Anterior cingulate cortex (tissue), 58 donors: ENCODE results near the gene IL22RA1.

Source experiments
- DNase-seq, 58 donors: peaks; one replicate each; lab custom pipeline; 2025; lab: John Stamatoyannopoulos, UW

Gene IL22RA1

DNA sequence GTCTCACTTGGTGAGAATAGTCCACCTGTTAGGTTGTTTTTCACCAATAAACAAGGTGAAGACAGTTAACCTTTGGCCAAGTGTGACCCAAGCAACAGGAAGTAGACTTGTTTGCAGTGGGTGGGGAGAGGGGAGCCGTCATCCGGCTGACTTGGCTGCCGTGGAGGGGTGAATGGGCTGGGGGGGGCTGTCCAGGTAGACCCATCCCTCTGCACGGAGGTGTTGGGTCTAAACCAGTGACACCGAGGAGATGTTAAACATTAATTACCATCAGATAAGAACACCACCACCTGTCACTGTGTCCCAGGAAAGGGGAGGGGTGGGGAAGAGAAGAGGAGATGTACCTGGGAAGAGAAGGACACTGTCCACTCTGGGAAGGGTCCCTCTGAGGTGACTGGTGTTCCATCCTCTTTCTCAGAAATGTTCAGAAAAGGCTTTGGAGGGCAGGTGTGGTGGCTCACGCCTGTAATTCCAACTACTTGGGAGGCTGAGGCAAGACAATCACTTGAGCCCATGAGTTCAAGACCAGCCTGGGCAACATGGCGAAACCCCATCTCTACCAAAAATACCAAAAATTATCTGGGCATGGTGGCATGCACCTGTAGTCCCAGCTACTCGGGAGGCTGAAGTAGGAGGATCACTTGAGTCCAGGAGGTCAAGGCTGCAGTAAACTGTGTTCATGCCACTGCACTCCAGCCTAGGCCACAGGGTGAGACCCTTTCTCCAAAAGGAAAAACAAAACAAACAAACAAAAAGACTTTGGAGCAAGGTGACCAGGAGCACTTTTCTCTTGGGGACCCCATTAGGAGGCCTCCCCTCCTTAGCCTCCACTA lies 24.3 kb downstream of the IL22RA1 start:
- DNase-seq: no peak

DNA sequence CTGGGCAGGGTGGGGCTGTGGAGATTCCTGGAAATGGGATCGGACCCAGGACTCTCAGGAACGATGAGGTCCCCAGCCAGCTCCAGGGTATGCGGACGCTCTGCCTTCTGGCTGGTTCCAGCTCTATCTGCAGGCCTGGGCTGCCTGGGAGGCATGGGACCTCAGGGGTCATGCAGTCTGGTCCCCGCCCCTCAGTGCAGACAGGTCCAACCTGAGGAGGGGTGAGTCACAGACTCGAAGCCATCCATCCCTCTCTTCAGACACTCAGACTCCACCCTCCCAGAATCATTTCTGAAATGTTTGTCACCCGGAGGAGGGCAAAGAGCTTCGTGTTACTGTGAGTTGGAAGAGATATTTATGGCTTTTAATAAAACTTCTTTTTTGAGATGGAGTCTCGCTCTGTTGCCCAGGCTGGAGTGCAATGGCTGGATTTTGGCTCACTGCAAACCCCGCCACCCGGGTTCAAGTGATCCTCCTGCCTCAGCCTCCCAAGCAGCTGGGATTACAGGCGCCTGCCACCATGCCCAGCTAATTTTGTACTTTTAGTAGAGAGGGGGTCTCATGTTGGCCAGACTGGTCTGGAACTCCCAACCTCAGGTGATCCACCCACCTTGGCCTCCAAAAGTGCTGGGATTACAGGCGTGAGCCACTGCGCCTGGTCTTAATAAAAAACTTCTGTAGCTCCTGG lies 25.1 kb downstream of the IL22RA1 start:
- no peak for DNase-seq

DNA sequence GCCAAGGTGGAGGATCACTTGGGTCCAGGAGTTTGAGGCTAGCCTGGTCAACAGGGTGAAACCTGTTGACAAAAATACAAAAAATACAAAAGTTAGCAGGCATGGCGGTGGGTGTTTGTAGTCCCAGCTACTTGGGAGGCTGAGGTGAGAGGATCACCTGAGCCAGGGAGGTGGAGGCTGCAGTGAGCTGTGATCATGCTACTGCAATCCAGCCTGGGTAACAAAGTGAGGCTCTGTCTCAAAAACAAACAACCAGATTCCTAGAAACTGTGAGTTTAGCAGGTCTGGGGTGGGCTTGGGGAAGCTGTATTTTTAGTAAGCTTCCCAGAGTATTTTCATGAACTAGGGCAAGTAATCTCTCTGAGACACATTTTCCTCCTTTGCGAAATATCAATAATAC lies 25.8 kb downstream of the IL22RA1 start:
- no peak for DNase-seq

DNA sequence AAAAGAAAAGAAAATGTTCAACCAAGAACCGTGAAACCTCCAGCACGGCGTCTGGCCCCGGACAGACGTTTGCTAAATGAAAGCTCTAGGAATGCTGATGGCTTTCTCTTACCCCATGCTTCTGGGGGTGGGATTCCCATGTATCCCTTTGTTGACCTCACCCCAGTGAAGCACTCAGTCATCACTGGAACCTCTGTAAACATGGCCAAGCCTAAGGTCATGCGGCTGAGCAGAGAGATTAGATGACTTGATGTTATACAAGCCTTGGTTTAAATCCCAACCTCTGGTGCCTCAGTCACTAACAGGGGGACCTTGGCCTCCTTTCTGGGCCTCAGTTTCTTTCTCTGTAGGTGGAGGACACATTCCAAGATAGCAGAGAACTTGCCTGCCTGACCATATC lies 28.2 kb downstream of the IL22RA1 start:
- no peak for DNase-seq

DNA sequence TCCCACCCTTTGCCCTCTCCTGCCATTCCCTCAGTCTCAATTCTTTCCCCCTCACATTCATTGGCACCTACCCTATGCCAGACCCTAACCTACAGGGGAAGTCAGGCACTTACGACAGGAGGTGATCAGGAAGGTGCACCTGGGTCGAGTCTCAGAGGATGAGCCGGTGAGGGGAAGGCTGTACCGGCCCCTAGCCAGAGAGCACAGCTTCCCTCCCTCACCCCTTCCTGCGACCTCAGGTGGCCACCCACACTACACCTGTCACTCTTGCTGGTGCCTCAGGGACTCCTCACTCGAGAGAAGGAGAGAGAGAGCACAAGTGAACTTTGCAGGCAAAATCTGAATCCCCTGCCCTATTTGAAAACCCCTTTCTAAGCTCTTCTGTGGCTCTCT lies 29.3 kb downstream of the IL22RA1 start:
- DNase-seq: no peak

DNA sequence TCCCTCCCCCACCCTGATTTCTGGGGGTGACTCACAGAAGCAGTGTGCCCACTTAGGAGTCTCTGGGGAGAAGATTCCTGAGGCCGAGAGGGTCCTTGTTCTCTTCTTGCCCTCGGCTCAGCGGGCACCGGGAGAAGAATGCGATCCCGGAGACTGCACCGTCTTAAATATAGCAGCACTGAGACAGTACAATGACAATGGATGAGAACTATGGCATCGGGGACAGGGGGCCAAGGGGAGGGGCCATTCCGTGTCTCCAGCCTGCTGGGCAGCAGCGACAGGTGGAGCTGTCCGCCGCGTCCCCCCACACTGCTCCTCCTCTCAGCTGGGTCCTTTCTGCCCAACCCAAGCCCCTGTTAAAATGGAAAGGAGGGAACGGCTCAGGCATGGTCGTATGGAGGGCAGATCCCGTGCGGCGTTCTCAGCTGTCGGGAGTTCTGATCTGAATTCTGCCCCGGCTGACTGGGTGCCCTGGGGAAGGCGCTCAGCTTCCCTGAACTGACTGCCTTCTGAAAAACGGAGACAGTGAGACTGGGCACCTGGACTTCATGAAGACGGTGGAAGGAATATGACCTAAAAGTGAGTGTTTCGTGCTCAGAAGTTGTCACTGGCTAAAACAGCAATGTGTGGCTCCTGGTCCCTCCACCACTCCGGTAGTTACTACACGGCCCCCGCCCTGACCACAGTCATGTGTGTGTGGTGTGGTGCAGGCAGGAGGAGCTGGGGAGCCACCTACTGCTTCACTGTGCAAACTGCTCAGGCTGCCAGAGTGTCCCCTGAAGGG lies 30.8 kb downstream of the IL22RA1 start, which contains the start of gene MYOM3:
Gene MYOM3, minus strand, starts transcription at position 140 of the 784 bp plus-strand sequence. CDS start 3,499 bp downstream, outside the sequence.
- DNase-seq: peak in 34 of 58 donors; percentile 3 to 55 (median 19)

DNA sequence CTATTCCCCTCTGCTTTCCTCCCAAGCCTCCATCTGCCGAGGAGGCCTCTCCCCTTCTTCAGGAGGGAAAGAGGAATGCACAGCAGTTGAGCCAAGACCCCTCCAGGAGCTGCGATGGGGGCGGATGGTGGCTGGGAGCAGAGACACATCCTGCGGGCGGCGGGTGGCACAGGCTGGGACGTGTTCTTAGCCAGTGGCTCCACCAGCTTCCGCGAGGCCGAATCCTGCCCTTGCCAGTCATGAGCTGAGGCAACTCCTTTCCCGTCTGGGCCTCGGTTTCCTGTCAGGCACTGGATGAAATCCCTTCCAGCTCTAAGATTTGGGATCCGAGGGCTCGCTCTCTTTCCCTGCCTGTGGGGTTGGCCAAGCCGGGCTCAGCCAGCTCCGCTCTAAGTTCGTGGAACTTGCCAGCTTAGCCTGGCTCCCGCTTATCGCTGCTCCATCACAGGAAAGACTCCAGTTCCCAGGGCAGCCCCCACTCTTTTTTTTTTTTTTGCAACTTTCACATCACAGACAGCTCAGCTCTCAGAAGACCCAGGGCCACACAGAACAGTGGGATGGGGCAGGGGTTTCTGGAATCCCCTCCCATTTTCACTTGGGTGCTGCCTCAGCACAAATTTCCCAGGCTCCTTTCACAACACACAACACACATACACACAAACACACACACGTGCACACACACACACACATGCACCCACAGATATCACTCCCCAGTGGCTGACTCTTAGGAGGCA lies 31.5 kb downstream of the IL22RA1 start:
- peak in 2 of 58 donors; percentile 8 to 28 for DNase-seq

DNA sequence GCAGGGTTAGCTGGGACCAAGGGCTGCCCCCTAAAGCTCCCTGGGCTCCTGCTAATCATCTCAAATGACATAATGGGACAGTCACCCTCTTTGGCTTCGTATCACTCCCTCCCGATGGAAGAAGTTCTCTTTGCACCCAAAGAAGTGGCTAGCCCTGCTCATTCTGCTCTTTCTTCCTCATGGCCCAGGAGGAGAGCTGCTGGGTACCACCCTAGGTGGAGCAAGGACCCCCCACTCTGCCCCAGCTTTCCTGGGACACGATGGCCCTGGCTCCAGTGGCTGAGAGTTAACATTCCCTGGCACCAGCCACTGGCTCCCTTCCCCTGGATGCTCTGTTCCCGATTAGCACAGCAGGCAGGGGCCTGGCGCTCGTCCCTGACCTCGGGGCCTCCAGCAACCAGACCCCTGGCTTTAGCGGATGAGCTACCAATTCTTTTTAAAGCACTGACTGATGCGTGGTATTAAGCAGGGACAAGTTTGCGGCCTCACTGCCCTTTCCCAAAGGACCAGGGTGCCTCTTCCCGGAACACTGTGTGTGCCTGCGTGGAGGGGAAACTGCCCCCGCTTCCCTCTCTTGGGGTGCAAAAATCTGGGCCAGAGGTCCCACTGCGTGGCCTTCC lies 32.2 kb downstream of the IL22RA1 start:
- peak in 1 of 58 donors; percentile 8 for DNase-seq

DNA sequence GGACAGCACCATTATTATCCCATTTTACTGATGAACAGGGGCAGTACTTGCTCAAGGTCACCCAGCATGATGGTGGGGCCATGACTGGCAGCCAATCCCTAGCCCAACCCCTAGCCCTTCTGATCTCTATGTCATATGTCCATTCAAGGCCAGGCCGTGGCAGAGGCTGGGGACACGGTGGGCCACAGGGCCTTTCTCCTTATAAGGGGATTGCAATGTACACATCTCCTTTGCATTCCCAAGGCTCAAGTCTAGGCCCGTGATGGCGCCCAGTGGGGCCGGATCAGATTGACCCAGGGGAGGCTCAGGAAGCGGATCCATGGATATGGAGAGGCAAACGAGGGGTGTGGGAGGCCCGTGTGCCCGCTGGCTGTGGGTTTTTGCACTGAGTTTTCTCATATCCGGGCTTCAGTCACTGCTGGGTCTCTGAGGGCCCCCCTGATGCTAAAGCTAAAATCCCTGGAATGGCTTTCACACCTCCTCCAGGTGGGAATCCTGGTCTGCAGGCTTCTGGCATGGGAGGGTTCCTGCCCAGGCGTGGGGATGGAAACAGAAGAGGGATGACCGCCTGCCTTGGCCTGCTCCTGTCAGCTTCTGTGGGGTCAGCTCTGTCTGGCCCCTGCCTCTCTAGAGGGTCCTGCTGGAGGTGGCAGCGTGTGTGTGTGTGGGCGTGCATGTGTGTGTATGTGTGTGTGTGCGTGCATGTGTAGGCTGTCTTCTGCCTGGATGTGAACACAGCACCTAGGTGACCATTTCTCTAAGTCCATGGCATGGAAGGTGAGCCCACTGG lies 33.1 kb downstream of the IL22RA1 start:
- DNase-seq: no peak

DNA sequence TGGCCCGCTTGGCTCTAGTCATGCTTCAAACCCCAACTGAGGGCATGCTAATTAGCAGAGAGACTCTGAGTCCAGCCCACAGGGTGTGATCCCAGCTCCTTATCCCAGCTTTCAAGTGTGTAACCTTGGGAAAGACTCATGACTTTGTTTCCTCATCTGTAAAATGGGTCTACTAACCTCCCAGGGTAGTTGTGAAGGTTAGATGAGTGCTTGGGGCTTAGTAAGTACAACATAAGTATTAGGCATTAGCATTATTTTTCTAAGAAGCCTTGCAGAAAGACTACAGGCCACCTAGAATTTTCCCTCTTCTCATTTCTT lies 33.8 kb downstream of the IL22RA1 start:
- no peak for DNase-seq

DNA sequence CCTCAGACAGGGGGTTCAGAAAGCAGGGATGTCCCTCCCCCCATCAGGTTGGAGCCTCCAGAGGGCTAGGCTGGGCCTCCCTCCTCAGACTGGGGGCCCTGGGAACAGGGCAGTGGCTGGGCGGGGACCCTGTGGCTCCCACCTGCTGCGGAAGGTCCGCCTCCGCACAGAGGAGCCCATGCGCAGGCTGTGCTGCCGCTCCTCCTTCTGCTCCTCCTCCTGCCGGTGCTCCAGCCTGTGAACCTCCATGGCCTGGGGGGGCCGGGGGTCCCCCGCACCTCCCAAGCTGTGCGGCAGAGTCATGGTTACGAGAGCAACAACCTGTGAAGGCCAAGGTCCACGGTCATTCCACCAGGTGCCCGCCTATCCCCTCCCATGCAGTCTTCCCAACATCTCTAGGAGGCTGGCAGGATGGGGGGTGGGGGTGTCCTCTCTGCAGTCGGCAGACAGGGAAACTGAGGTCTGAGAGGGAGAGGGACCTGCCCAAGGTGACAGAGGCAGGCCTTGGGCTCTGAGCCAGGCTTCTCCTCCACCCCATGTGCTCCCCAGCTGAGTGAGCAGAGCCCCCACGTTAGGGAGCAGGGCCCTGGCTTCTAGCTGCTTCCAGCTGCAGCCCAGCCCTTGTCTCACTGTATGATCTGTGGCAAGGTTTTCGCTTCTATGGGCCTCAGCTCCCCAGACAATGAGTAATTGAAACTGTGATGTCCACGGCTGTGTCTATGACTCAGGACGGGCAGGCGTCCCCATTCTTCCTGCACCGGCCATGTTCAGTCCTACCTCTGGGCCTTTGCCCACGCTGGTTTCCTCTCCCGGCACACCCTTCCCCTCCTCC lies 34.4 kb downstream of the IL22RA1 start:
- DNase-seq: no peak

DNA sequence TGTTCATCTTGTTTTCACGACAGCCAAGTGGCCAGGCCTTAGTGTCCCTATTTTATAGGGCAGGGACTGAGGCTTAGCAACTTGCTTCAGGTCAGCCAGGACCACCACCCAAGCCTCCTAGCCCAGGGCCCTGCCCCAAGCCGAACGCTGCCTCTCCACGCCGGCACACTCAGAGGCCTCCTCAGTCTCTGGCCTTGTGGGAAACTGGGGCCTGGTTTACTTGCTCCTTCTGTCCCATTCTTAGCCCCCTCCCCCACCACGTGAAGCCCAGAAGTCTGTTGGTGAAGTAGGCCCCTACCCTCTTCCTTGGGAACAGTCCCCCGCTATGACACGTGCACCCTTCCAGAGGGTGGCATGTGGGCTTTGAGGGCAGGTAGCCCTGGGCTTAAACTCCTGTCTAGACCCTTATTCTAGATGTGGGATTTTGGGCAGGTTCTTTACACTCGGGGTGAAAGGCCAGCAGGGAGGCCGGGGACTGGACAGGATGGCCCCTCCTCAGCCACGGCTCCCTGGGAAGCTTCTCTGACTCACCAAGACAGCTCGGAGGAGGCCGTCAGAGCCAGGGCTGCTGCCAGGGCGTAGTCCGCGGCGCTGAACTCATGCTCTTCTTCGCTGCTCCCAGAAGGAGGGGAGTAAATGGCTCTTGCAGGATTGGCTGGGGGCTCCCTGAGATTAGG lies 35.3 kb downstream of the IL22RA1 start:
- DNase-seq: no peak

DNA sequence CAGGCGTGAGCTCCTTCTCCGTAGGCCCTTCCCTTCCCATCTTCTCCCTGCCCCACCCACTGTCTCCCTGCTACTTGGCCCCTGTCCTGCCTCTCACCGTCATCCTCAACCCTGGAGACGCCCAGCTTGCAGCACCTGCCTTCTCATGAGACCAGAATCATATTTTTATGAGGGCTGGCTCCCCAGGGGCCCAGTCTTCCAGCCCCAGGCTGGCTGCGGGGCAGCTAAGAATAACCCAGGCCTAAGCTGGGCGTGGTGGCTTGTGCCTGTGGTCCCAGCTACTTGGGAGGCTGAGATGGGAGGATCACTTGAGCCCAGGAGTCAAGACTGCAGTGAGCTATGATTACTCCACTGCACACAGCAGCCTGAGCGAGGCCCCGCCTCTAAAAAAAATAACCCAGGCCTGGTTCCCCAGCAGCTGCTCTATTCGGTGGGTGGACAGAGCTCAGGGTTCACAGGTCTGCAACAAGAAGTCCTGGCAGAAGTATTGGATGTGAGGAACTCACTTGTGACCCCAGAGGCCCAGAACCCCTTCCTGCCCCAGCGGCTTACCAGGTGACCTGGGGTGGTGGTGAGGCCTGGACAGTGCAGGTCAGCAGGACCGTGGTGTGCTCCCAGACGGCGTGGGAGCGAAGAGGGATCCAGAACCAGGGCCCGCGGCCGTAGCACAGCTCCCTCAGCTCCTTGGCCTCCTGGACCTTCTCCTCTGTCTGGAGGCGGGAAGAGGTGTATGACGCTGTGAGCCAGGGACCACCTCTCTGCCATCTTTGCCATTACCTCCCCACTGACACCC lies 37.4 kb downstream of the IL22RA1 start:
- no peak for DNase-seq

DNA sequence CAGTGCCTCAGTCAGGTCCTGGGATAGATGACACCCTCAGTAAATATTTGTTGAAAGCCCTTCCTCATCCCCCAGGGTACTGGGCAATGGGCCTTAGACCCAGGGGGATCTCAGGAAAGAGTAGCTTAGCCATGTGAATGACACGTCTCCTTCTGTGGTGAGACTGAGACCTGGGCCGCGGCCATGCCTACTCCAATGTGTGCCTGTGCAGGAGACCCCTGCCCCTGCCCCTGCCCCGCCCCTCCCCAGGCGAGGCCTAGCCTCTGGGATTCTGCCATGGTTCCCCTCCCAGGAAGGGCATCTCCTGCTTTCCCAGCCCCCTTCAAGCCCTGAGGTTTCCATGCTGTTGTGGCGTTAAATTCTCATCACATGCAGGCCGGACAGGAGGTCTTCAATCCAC lies 38.1 kb downstream of the IL22RA1 start:
- no peak for DNase-seq

DNA sequence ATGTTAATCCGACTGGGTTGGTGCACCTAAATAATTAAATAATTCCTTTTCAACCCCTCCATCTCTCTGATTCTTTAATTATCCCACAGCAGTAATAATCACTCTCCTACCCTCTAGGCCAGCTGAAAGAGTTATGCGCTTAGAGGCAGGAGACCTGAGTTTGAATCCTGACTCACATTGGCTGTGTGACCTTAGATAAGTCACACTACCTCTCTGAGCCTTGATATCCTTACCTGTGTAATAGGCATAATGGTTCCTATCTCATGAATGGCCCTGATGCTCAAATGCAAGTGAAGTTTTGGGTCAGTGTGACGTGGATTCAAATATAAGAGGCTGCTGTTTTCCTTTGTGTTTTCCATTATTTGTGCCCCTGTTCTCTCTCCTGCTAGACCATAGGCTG lies 39.1 kb downstream of the IL22RA1 start:
- DNase-seq: no peak

DNA sequence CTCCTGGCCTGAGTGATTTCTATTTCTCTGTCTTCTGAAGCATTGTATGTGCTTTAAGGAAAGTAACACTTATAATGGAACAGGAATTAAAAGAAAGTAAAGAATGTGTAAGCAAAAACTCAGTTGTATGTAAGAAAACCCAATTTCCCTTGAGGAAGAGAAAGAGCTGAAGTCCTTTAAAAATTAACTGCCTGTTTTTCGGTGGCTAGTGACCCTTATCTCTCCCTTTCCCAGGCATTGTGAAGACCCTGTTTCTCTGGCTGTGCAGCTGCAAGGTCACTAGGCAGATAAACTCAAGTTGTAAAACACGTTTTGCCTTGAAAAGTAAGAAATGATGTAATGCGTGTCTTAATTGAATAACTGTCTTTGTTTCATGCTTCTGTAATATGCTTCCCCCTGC lies 39.5 kb downstream of the IL22RA1 start:
- DNase-seq: no peak

DNA sequence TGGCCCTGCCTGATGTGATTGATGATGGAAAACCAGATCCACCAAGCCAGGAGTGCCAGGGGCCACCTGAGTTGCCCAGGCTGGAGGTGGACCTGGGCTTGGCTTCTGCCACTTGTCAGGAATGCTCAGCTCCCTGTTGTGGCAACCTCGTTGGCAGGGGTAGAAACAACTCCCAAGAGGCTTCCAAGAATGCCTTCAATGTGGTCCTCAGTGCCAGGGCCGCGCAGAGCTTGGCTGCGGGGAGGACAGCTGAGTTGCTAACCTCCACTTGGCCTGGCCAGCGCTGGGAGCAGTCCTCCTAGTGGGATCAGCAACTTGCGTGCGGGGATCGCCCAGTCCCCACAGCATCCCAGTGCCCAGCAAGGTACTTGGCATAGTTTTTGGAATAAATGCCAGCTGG lies 40.0 kb downstream of the IL22RA1 start:
- DNase-seq: peak in 2 of 58 donors; percentile 9 to 26
